ENCODE results near the gene RGPD5. TPM values are rescaled to one million over a fixed set of nuclear protein-coding genes. Genes with fewer than 3 reads are reported as not detected.

Gene RGPD5
- total RNA-seq (2014; rRNA removed; shearing (Covaris generic)), result 9.3 and 10.8 TPM in 2 replicates

GRCh38 chr2:109794074-109794737, at the start of gene RGPD5:
RGPD5 (plus strand) TSS chr2:109794305; CDS start chr2:109794466, 161 bp downstream.

GRCh38 chr2:109898462-109899336, 104.6 kb downstream of the RGPD5 start, which contains the start of gene LIMS3:
LIMS3 (plus strand) TSS chr2:109898688; CDS start chr2:109898729, 41 bp downstream.

Other genes with a start within 250 kb of the RGPD5 start
- gene SEPTIN10, start 180.3 kb upstream of the RGPD5 start, total RNA-seq (2014; rRNA removed; shearing (Covaris generic)), result 26.1 and 33.1 TPM in 2 replicates
- gene SOWAHC, start 179.9 kb upstream of the RGPD5 start, total RNA-seq (2014; rRNA removed; shearing (Covaris generic)), result 7.9 and 12.4 TPM in 2 replicates
- gene LIMS3, start 104.4 kb downstream of the RGPD5 start, total RNA-seq (2014; rRNA removed; shearing (Covaris generic)), result 0.11 TPM in 1 of 2 replicates, not detected in the other